ENCODE measurements around the gene ARHGAP42.

The ARHGAP42 gene

DNA sequence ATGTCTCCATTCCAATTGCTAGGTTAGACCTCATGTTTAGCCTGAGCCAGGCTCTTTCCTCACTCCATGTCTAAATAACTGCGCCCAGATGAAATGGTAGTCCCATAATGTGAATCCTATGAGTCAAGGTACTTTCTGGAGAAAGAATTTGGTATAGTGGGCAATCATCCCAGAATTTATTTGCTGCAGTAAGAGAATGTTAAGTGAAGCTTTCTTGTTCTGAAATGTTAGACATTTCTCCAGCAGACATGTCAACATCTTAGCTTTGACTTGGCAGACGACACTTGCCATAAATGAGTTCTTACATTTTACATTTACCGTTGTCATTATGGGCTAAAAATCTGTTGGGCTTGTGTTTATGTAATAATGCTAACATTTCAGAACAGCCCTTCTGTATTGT, 277.3 kb downstream of the ARHGAP42 start:
- no peak overlapping the region for H3K9ac ChIP-seq (ENCODE audit: low read length)
- H3K27ac ChIP-seq (ENCODE audit: low read length): no peak overlapping the region
- no peaks in the 10 kb centered on the region for H3K27me3 ChIP-seq (ENCODE audit: control insufficient read depth, insufficient read depth, low read length)
- H3K9me3 ChIP-seq (ENCODE audit: control insufficient read depth, low read depth, low read length): no peaks in the 10 kb centered on the region
- H3K36me3 ChIP-seq (ENCODE audit: control insufficient read depth, low read depth, low read length): peaks cover 10% of the 10 kb centered on the region
- no peaks in the 10 kb centered on the region for H3K4me1 ChIP-seq (ENCODE audit: control insufficient read depth, low read depth, low read length)
- no peak overlapping the region for H3K4me3 ChIP-seq (ENCODE audit: low read length)

DNA sequence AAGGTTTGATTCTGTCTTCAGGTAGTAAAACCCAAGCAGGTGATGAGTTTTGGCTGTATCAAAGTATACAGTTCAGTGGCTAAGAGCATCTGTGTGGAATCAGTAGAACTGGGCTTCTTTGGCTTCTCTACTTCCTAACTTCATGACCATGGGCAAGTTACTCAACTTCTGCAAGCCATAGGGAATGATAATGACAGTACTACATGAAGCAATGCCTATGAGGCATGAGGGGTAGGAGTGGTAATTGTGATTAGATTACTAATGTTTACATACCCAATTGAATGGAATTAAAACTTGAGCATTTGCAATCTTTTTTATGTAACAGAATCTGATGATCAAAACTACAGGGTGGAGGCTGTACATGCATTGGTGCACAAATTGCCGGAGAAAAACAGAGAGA, 278.3 kb downstream of the ARHGAP42 start:
- Histone ChIP-seq H3K27ac (ENCODE audit: low read length) (no peak overlapping the region), H3K4me3 (ENCODE audit: low read length) (no peak overlapping the region), H3K36me3 (ENCODE audit: control insufficient read depth, low read depth, low read length) (peaks cover 10% of the 10 kb centered on the region), H3K9ac (ENCODE audit: low read length) (no peak overlapping the region), H3K9me3 (ENCODE audit: control insufficient read depth, low read depth, low read length) (no peaks in the 10 kb centered on the region), H3K27me3 (ENCODE audit: control insufficient read depth, insufficient read depth, low read length) (no peaks in the 10 kb centered on the region), H3K4me1 (ENCODE audit: control insufficient read depth, low read depth, low read length) (no peaks in the 10 kb centered on the region)

DNA sequence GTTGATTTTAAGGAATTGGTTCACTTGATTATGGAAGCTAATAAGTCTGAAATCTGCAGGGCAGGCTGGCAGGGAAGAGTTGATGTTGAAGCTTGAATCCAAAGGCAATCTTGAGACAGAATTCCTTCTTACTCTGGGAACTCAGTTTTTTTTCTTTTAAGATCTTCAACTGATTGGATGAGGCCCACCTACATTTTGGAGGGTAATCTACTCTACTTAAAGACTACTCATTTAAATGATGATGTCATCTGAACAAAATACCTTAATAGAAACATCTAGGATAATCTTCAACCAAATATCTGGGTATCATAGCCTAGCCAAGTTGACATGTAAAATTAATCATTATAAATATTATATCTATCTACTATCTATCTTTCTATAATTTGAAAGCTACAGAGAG, 279.3 kb downstream of the ARHGAP42 start:
- no peaks in the 10 kb centered on the region for H3K27me3 ChIP-seq (ENCODE audit: control insufficient read depth, insufficient read depth, low read length)
- H3K36me3 ChIP-seq (ENCODE audit: control insufficient read depth, low read depth, low read length): peaks cover 8% of the 10 kb centered on the region
- H3K4me3 ChIP-seq (ENCODE audit: low read length): no peak overlapping the region
- no peak overlapping the region for H3K9ac ChIP-seq (ENCODE audit: low read length)
- no peaks in the 10 kb centered on the region for H3K9me3 ChIP-seq (ENCODE audit: control insufficient read depth, low read depth, low read length)
- no peak overlapping the region for H3K27ac ChIP-seq (ENCODE audit: low read length)
- no peaks in the 10 kb centered on the region for H3K4me1 ChIP-seq (ENCODE audit: control insufficient read depth, low read depth, low read length)

GRCh38 chr11:100969008-100969407, 281.9 kb downstream of the ARHGAP42 start:
- H3K36me3 ChIP-seq (ENCODE audit: control insufficient read depth, low read depth, low read length): peaks cover 3% of the 10 kb centered on the region
- H3K4me3 ChIP-seq (ENCODE audit: low read length): no peak overlapping the region
- H3K27me3 ChIP-seq (ENCODE audit: control insufficient read depth, insufficient read depth, low read length): no peaks in the 10 kb centered on the region
- H3K9me3 ChIP-seq (ENCODE audit: control insufficient read depth, low read depth, low read length): no peaks in the 10 kb centered on the region
- no peaks in the 10 kb centered on the region for H3K4me1 ChIP-seq (ENCODE audit: control insufficient read depth, low read depth, low read length)
- no peak overlapping the region for H3K27ac ChIP-seq (ENCODE audit: low read length)
- H3K9ac ChIP-seq (ENCODE audit: low read length): no peak overlapping the region

- Histone ChIP-seq H3K9ac (ENCODE audit: low read length) (no peak overlapping the region), H3K4me3 (ENCODE audit: low read length) (no peak overlapping the region), H3K36me3 (ENCODE audit: control insufficient read depth, low read depth, low read length) (peaks cover 2% of the 10 kb centered on the region), H3K9me3 (ENCODE audit: control insufficient read depth, low read depth, low read length) (no peaks in the 10 kb centered on the region), H3K27me3 (ENCODE audit: control insufficient read depth, insufficient read depth, low read length) (peaks cover 2% of the 10 kb centered on the region), H3K27ac (ENCODE audit: low read length) (no peak overlapping the region), H3K4me1 (ENCODE audit: control insufficient read depth, low read depth, low read length) (no peaks in the 10 kb centered on the region)
Measured at GRCh38 chr11:100970283-100971164, 283.4 kb downstream of the ARHGAP42 start.

DNA sequence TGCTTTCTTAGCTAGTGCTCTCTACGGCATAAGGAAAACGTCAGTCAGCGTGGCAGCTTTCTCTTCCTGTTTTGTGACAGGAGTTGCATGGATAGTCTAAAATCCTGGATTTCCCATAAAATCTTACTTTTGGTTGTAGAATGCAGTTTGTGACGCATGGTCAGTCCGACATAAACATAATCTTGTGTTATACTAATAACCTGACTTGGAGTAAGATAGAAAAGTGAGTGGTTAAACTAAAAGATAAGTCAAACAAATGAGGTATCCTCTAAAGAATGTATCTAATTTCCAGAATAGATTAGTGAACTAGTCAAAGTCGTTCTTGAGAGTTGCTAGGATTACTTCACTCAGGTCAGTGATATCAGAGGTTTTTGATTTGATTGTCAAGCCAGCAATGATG, 285.0 kb downstream of the ARHGAP42 start:
- Histone ChIP-seq H3K27ac (ENCODE audit: low read length) (no peak overlapping the region), H3K27me3 (ENCODE audit: control insufficient read depth, insufficient read depth, low read length) (peaks cover 17% of the 10 kb centered on the region), H3K36me3 (ENCODE audit: control insufficient read depth, low read depth, low read length) (peaks cover 17% of the 10 kb centered on the region), H3K4me1 (ENCODE audit: control insufficient read depth, low read depth, low read length) (no peaks in the 10 kb centered on the region), H3K9me3 (ENCODE audit: control insufficient read depth, low read depth, low read length) (no peaks in the 10 kb centered on the region), H3K4me3 (ENCODE audit: low read length) (no peak overlapping the region), H3K9ac (ENCODE audit: low read length) (no peak overlapping the region)

DNA sequence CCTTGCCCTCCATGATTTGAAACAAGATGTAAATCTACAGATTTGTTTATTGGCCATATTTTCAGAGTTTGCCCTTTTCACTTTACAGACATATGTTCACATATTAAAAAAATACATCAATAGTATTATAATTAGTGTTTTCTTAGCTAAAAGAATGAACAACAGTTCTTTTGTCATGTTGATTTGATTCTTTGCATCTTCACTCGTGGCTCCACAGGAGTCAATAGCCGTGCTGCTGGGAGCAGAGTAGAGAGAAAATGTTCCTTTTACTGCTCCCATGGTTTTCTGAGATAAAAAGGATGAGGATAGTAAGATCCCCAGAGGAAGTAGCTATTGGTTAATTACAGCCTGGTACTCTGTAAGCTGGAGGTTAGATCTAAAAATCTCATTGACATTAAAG, 291.4 kb downstream of the ARHGAP42 start:
- Histone ChIP-seq H3K4me3 (ENCODE audit: low read length) (no peak overlapping the region), H3K9ac (ENCODE audit: low read length) (no peak overlapping the region), H3K9me3 (ENCODE audit: control insufficient read depth, low read depth, low read length) (no peaks in the 10 kb centered on the region), H3K27me3 (ENCODE audit: control insufficient read depth, insufficient read depth, low read length) (peaks cover 49% of the 10 kb centered on the region), H3K4me1 (ENCODE audit: control insufficient read depth, low read depth, low read length) (peaks cover 5% of the 10 kb centered on the region), H3K27ac (ENCODE audit: low read length) (no peak overlapping the region), H3K36me3 (ENCODE audit: control insufficient read depth, low read depth, low read length) (peaks cover 24% of the 10 kb centered on the region)

- Histone ChIP-seq H3K27ac (ENCODE audit: low read length) (no peak overlapping the region), H3K4me3 (ENCODE audit: low read length) (no peak overlapping the region), H3K27me3 (ENCODE audit: control insufficient read depth, insufficient read depth, low read length) (peaks cover 49% of the 10 kb centered on the region), H3K9me3 (ENCODE audit: control insufficient read depth, low read depth, low read length) (no peaks in the 10 kb centered on the region), H3K36me3 (ENCODE audit: control insufficient read depth, low read depth, low read length) (peaks cover 24% of the 10 kb centered on the region), H3K9ac (ENCODE audit: low read length) (no peak overlapping the region), H3K4me1 (ENCODE audit: control insufficient read depth, low read depth, low read length) (peaks cover 5% of the 10 kb centered on the region)
Measured at GRCh38 chr11:100978939-100979338, 291.9 kb downstream of the ARHGAP42 start.

DNA sequence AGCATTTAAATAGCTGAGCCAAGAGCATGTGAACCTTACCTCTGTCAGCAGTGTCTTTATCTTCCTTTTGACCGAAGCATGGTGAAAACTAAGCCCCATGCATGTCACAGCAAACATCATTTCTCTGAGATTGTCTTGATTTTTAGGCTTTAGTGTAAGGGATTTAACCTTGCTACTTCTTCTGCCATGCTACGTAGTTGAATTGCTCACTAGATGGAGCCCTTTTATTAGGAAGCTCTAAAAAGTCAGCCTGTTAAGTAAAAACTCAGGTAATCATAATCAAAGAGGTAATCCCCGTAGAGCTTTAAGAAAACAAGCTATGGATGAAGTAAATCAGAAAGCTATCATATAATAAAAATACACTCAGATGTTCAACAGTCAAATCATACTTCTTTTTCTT, 293.1 kb downstream of the ARHGAP42 start:
- H3K27me3 ChIP-seq (ENCODE audit: control insufficient read depth, insufficient read depth, low read length): peaks cover 49% of the 10 kb centered on the region
- peaks cover 24% of the 10 kb centered on the region for H3K36me3 ChIP-seq (ENCODE audit: control insufficient read depth, low read depth, low read length)

GRCh38 chr11:100981196-100981824, 294.2 kb downstream of the ARHGAP42 start:
- Histone ChIP-seq H3K27ac (ENCODE audit: low read length) (no peak overlapping the region), H3K9ac (ENCODE audit: low read length) (no peak overlapping the region), H3K27me3 (ENCODE audit: control insufficient read depth, insufficient read depth, low read length) (peaks cover 39% of the 10 kb centered on the region), H3K36me3 (ENCODE audit: control insufficient read depth, low read depth, low read length) (peaks cover 14% of the 10 kb centered on the region), H3K4me3 (ENCODE audit: low read length) (no peak overlapping the region), H3K9me3 (ENCODE audit: control insufficient read depth, low read depth, low read length) (no peaks in the 10 kb centered on the region), H3K4me1 (ENCODE audit: control insufficient read depth, low read depth, low read length) (peaks cover 5% of the 10 kb centered on the region)

More for the DNA sequence above, 293.1 kb downstream of the ARHGAP42 start:
- Histone ChIP-seq H3K9me3 (ENCODE audit: control insufficient read depth, low read depth, low read length) (no peaks in the 10 kb centered on the region), H3K4me1 (ENCODE audit: control insufficient read depth, low read depth, low read length) (peaks cover 5% of the 10 kb centered on the region), H3K9ac (ENCODE audit: low read length) (no peak overlapping the region), H3K27ac (ENCODE audit: low read length) (no peak overlapping the region), H3K4me3 (ENCODE audit: low read length) (no peak overlapping the region)

DNA sequence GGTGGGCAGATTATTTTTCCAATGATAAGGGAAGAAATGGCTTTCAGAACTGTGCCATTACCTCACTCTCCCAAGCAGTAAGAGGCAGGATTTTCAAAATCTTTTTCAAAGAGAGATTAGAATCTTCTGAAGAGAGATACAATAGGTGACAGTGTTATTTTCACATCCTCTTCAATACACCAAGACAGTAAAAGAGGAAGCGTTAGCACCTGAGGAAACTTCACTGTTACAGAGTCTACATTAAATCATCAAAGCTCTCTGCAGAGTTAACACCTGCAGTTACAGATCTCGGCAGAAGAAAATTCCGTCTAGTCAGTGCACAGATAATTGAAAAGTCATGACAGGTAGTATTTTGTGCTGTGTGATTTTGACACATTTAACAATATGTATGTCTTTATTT, 297.6 kb downstream of the ARHGAP42 start:
- H3K36me3 ChIP-seq (ENCODE audit: control insufficient read depth, low read depth, low read length): no peaks in the 10 kb centered on the region
- H3K9ac ChIP-seq (ENCODE audit: low read length): no peak overlapping the region
- H3K4me1 ChIP-seq (ENCODE audit: control insufficient read depth, low read depth, low read length): no peaks in the 10 kb centered on the region
- no peak overlapping the region for H3K4me3 ChIP-seq (ENCODE audit: low read length)
- no peak overlapping the region for H3K27ac ChIP-seq (ENCODE audit: low read length)
- H3K9me3 ChIP-seq (ENCODE audit: control insufficient read depth, low read depth, low read length): no peaks in the 10 kb centered on the region
- peaks cover 5% of the 10 kb centered on the region for H3K27me3 ChIP-seq (ENCODE audit: control insufficient read depth, insufficient read depth, low read length)

GRCh38 chr11:100990931-100991330, 303.8 kb downstream of the ARHGAP42 start:
- Histone ChIP-seq H3K9ac (ENCODE audit: low read length) (no peak overlapping the region), H3K27ac (ENCODE audit: low read length) (no peak overlapping the region), H3K4me3 (ENCODE audit: low read length) (no peak overlapping the region), H3K36me3 (ENCODE audit: control insufficient read depth, low read depth, low read length) (no peaks in the 10 kb centered on the region), H3K27me3 (ENCODE audit: control insufficient read depth, insufficient read depth, low read length) (no peaks in the 10 kb centered on the region), H3K9me3 (ENCODE audit: control insufficient read depth, low read depth, low read length) (no peaks in the 10 kb centered on the region), H3K4me1 (ENCODE audit: control insufficient read depth, low read depth, low read length) (no peaks in the 10 kb centered on the region)

All from iPS-18a (cell line).